Kidney tubule cell (primary cell): ENCODE results near the gene MUC5AC.
A peak's percentile ranks its signal among the peaks of the same experiment; 100 is the strongest.

Source experiments
- DNase-seq: peaks from one replicate; pipeline ENCODE4 v3.0.0-alpha.2; 2018; ENCODE audit warnings: low spot score

The MUC5AC gene

DNA sequence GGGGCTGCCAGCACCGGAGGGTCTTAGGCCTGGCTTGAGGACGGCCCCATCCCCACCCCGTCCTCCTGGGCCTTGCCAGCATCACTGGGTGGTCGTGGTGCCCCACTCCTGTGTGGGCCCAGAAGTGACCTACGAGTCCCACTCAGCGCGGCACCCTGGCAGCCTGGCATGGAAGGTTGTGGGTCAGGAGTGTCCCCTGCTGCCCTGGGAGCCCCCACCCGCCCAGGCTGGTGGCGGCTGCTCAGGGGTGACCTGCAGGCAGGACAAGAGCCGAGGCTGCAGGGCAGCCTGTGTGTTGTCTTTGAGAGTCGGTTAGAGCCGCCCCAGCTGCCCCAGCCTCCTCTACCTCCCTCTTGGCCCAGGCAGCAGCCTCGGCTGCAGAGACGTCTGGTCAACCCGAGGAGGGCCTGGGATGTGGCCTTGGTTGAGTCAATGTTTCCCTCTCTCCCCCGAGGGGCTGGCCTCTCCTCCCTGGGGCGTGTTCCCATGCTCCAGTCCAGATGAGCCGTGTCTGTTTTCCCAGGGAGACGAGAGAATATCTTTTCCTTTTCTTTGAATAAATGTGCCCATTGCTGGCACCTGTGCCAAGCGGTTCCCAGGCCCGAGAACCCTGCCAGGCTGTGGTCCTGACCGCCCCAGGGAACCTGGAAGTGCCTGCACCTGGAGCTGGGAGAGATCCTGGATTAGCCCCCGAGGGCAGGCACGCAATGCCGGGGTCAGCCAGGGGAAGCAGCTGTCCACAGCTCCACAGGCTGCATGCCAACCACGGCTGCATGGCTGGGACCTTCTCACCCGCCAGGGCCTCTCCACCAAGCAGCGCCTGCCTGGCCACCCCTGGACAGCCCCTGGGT lies 35.7 kb upstream of the MUC5AC start:
- DNase-seq, result no peak

DNA sequence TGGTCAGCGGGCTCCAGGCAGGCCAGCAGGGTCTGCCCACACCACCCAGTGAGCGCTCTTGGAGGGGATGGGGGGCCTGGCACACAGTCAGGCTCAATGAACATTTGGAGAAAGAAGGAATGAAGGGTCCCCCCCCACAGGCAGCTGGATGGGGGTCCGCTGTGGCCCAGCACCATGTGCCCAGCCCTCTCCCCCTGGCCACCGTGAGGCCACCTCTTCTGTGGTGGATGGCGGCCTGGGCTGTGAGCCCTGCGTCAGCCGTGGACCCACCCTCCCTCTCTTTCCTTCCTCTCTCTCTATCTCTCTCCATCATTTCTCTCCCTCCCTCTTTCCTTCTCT lies 35.1 kb upstream of the MUC5AC start:
- no peak for DNase-seq

DNA sequence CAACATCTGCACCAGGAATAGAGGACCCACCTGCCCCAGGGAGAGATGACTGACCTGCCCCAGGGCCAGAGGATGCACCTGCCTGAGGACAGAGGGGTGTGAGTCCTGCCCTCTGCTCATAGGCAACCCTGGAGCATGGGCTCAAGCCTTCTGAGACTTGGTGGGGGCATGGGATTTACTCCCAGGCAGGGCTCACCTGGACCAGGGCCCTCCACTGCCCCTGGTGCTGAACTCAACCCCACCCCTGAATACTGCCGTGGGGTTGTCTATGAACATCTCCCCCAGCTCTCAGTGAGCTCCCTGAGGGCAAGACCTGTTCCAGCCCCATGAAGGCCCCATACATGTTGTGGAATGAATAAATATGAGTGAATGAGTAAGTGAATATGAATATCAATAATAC lies 33.8 kb upstream of the MUC5AC start:
- no peak for DNase-seq

DNA sequence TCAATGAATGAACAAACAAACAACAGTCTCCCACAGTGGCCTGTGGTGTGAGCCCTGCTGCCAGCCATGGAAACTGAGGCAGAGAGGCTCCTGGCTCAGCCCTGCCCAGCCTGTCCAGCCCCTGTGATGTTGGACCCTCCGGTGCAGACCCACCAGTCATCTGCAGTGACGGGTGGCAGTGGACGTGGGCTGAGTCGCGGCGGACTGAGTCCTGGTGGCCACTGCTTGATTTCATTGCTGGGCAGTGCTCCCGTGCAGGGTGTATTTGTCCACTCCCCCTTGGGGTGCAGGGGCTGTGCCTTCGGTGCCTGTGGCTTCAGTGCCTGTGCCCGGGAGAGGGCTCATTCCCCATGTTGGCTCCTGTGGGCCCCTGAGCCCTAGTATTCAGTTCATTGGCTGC lies 31.9 kb upstream of the MUC5AC start:
- no peak for DNase-seq

DNA sequence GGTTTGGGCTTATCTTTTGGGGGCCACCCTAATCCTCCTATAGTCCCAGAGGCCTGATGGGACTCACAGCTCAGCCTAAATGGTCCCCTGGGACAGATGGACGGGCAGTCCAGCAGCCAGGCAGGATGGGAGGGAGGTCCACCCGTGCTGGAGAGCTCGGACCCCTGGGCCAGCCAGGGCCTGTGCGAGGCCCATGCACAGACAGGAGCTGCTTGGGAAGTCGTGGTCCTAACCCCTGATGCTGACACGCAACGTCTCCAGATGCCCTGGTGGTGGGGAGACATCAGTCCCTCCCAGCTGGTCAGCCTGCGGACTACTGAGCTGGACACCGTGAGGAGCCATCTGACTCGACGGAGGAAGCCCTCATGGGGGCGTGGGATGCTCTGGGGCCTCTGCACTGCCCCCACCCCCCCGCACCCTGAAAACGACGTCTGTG lies 31.2 kb upstream of the MUC5AC start:
- no peak for DNase-seq

DNA sequence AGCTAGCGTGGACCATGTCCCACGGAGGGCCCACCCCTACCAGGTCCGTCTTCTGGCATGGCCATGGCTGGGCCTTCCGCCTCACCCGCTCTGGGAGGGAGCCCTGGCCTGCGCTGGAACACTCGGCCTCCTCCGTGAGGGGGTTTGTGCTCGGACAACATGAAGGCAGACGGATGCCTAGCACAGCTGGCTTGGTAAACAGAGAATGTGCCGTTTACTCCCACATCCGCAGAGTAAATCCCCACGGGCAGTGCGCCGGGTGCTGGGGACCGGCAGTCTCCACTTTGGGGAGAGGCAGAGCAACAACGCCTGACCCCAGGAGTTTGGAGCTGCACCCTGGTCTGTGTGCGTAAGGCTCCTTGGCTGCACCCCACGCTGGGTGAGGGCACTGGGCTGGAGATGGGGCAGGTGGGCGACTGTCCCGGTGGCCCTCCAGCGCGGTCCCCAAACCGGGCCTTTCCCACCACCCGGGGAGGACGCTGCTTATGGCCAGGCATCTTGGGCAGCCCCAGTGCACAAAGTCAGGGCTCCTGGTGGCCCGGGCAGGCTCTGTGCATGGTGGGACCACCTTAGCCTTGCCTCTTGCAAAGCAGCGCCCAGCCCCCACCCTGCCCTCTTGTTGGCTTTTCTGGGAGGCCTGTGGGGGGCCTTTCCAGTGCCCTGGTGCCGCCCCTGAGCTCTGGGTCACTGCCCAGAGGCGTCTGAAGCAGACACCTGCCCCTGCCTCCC lies 30.7 kb upstream of the MUC5AC start:
- DNase-seq, result no peak

DNA sequence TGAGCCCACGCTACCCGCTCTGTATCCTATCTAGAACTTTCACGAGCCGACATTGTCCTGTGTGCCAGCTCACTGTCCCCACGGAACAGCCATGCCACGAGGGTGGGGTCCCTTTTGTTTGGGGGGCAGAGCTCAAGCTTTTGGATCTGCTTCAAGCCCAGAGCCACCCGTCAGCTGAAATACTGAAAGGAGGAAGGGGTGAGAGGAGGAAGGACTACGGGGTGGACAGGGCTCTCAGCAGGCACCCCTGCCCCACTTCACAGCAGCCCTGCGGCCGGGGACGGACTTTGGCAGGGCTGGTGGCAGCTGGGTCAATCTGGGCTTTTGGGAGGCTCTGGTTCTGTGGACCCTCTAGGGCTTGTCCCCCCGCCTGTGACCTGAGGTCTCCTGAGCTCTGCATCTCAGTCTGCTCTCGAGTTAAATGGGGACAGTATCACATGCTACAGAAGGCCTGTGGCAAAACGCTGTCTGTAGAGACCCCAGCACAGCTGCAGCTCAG lies 30.0 kb upstream of the MUC5AC start:
- DNase-seq, result no peak

DNA sequence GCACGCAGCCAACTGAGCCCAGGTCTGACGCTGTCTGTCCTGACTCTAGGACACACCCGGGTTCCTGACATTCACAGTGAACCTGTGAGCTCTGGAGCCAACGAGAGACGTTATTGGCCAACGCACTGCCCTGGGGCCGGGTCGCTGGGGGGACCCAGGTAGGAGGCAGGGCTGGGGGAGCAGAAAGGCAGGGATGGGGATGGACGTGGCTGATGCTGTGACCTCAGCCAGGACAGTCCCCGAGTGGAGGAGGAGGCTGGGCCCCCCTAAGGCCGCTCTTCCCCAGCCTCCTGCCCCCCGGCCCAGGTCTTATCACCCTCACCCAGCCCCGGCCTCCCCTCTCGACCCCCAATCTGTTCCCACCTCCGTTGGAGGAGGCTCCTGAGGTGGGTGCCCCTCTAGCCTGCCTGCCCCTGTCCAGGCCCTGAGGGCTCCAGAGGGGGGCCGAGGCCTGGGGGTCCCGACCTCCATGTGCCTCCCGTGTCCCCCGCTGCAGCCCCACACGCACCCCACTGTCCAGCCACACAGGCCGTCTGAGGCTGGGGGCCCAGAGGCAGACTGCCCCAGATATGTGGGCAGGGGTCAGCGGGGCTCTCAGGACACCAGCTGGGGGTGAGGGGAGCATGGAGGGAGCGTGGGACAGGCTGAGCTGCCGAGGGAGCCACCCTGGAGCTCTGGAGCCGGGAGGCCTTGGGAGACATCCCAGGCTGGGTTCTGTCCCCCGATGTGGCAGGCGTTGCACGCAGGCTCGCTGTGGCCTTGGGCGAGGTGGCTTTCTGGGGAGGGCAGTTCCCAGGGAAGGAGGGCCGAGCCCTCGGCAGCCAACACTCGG lies 29.2 kb upstream of the MUC5AC start:
- no peak for DNase-seq

DNA sequence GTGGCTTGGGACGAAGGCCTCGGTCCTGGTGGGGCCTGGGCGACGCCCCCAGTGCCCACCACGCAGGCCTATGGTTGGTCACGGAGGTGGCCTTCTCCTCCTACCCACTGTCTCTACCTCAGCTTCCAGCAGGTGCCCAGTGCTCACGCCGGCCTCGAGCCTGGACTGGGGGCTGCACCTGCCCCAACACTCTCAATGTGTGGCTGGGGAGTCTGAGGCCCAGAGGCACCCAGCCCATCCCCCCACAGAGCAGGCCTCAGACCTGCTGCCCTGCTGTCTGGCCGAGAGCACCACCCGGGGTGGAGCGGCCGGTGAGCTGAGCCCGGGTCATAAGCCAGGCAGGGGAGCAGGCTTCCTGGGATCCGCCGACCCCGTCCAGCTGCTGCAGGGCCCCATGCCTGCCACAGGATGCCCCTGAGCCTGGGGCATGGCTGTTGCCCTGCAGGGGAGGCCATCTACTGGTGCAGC lies 28.6 kb upstream of the MUC5AC start:
- no peak for DNase-seq

DNA sequence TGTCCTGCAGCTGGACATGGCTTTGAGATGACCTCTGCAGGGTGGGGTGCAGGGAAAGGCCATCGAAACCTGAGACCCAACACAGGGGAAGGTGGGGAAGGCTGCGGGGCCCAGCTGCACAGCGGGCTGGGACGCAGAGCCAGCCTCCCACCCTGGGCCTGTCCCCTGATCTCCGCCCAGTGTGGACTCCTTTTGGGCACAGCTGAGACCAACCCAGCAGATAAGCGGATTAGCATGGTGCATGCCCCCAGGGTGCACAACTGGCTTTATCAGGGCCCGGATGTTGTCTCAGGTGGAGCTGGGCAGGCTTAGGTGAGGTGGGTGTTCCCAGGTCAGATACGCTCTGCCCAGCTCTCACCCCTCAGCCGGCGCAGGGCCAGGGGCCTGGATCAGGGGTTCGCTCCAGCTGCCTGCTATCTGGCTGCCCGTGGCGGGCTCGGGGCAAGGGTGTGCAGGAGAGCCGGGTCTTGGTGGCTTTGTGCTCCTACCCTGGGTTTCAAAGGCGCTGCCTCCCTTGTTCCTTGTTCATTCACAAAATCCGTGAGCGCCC lies 28.1 kb upstream of the MUC5AC start:
- no peak for DNase-seq

DNA sequence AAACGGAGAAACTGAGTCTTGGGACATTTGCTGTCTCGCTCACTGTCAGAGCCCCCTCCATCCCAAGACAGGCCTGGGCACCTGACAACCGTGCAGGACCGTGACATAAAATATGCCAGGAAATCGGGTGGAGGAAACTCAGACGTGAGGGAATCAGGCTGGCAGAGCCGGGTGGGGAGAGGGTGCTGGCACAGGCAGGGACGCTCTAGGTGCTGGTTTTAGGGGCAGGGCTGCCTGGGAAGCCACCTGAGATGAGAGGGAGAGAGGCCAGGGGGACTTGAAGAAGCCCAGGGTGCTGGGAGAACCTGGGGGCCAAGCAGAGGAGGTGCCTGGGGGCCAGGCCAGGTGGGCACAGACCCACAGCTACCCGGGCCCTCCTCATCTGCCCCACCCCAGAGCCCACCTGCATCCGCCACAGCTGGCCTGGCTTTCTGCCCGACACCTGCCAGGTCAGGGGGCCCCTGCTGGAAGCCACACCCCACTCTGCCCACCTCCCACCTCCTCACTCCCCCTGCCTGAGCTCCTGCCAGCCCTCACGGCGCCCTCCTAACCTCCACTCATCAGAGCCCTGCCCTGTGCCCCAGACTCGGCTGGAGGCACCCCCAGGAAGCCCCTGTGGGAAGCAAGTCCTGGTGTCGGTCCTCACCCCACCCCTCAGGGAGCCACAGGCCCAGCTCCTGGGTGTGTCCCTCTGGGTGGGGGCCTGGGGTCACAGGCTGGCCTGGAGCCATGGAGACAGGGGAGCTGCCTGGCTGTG lies 27.3 kb upstream of the MUC5AC start:
- no peak for DNase-seq

DNA sequence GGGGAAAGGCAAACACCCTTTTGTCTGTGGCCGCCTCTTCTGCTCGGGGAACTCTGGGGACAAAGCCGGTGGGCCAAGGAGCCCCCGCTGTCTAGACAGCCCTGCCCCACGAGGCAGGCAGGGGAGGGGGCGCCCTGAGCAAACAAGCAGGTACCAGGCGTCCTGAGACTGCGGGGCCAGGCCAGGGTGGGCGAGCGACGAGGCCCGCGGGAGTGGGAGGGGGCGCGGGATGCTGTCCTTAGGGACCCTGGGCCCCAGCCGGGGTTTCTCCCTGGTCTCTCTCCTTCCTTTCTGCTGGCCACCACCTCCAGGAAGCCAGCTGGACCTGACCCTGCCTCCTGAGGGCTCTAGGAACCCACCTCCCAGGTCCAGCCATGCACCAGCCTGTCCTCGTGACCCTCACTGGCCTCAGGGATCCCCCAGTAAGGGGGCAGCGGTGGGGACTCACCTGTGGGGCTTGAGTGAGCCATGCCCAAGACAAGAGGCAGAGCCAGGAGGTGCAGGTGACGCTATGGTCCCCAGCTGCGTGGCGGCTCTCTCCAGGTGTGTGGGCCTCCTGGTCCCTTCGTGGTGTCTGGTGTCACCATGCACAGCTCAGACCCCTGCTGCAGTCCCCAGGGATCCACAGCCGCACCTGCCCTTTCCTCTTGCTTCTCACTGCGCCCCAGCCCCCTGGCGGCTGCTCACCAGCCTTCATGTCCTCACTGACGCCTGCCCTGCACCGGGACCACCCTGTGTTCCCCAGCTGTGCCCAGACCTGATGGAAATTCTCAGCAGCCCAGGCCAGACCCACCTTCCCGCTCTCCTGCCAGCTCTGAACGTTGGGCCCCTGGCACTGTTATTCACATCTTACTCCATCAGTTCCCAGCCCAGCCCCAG lies 26.5 kb upstream of the MUC5AC start:
- no peak for DNase-seq

DNA sequence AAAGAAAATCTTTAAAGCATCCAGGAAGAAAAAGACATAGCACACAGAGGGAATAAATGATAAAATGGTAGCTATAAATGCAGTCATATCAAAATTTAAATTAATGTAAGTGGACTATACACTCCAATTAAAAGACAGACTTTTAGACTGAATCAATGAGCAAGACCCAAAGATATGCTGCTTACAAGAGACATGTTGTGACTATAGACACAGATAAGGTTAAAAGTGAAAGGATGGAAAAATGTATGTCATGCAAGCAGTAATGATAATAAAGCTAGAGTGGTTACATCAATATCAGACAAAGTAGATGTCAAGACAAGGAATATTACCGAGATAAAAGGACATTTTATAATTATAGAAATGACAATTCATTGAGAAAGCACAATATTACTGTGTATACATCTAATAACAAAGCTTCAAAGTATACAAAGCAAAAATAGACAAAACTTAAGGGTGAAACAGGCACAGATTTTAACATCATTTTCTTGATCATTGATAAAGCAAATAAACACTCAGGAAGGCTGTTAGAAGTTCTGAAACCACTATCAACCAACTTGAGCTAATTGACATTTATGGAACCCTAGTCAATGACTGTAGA lies 22.8 kb upstream of the MUC5AC start:
- no peak for DNase-seq

DNA sequence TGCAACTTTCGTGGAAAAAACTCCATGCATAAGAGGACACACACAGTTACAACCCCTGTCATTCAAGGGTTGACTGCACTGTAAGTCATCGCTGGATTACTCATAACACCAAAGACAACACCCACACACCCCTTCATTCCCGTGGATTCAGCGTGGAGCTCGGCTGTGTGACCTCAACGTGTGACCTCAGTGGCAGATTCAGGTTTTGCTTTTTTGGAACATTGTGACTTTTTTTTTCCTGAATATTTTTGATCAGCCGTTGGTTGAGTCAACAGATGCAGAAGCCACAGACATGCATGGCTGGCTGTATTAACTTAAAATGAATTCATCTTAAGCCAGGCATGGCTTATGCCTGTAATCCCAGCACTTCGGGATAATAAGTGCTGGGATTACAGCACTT lies 19.7 kb upstream of the MUC5AC start:
- peak; percentile 86 for DNase-seq

DNA sequence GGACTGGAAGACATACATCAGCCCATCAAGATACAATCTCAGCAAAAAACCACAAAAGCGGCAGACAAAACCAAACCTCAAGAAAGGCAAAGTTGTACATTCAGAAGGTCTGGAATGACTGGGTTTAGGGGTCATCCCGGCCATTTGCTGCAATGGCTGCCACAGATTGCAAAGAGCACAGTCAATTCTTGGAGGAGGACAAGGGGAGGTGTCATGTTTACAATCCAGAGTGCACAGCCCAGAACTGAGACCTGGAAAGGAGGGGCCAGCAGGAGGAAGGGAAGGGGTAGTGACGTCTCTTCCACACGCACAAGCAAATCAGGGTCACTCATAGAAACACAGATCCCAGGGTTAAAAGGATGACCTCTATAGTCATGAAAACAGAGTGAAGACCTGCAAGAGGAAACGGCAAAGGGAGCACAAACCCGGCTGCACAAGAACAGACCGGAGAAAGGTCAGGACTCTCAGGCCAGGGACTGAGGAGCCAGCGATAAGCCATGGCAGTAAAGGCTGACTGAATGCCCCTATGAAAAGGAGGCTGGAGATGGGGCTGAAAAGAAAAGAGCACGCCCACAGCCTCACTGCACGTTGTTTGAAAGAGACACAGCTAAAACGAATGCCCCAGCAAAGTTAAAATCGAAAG lies 18.2 kb upstream of the MUC5AC start:
- no peak for DNase-seq

DNA sequence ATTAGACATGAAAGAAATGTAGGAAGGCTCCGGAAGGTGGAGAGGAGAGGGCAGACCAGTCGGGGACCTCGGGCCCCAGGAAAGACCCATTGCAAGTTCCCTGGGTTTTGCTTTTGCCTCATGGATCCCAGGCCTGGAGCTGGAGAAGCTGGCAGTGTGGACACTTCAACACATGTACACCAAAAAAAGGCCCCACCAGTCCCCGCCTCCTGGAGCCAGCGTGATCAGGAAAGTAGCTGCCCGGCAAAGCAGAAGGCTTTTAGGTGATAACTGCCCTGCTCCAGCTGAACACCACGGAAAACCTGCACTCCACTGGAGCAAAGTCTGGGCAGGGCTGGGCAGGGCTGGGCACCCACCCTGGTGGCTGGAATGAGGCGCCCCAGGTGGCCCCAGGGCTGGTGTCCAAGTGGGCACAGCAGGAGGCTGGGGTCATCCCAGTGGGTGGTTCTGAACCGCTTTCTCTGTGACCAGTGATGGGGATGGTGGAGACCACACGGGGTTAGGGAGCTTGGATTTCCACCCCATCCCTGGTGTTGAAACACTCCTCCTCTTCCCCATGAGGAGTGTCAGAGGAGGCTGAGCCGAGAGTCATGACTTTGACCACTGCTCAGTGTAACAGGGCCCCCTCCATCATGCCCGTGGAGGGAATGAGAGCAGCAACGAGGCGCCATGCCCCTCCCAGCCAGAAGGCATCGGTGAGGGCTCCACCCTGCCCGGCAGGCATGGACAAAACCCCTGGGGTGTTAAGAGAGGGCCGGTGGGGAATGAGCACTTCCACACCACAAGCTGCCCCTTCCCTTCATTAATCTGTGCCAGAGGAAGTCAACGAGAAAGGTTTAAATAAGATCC lies 16.9 kb upstream of the MUC5AC start:
- DNase-seq, result no peak

DNA sequence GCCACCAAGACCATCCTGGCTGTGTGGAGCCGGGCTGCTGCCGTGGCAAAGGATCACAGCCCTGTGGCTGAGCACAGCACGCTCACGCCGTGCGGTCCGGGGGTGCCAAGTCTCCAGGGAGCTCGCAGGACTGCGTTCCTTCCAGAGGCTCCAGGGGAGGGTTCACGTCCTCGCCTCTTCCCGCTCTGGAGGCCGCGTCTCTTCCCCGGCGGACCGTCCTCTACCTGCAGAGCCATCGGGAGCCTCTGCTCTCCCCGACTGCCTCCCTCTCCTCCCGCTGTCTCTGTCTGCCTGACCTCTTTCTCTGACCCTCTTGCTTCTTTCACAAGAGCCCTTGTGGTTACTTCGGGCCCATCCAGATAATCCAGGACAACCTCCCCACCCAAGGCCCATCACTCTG lies 11.4 kb upstream of the MUC5AC start:
- no peak for DNase-seq

DNA sequence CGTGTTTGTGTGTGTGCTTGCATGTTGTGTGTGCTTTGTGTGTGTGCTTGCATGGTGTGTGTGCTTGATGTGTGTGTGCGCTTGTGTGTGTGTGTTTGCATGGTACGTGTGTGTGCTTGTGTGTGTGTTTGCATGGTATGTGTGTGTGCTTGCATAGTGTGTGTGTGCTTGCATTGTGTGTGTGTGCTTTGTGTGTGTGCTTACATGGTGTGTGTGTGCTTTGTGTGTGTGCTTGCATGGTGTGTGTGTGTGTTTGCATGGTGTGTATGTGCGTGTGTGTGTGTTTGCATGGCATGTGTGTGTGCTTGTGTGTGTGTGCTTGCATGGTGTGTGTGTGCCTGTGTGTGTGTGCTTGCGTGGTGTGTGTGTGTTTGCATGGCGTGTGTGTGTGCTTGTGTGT lies 10.0 kb upstream of the MUC5AC start:
- no peak for DNase-seq
